Endothelial cell of umbilical vein (primary cell): ENCODE data around the gene KLF17. TPM values are rescaled to one million over a fixed set of nuclear protein-coding genes. Genes with fewer than 3 reads are reported as not detected.

Source experiments
- BruUV-seq: library from RNA; stranded (reverse); fragments of 400-500 nt; replicated peaks from 2 replicates; lab custom pipeline; 2021; lab: Mats Ljungman, UMichigan
- CTCF ChIA-PET: fragments of 300-600, 350-600 bp; sonication (Branson Sonifier 250); formaldehyde crosslinking; loops from one replicate; lab custom pipeline; 2021; ENCODE audit warnings: antibody characterized with exemption, inconsistent platforms; lab: Charles Lee
- POLR2A ChIA-PET: fragments of 300-600, 350-600 bp; sonication (Branson Sonifier 250); formaldehyde crosslinking; loops from one replicate; lab custom pipeline; 2021; ENCODE audit warnings: antibody characterized with exemption, inconsistent platforms; lab: Charles Lee
- DNase-seq: peaks from one replicate; pipeline ENCODE4 v3.0.0-alpha.2; 2011; ENCODE audit warnings: low read depth, low spot score
- FAIRE-seq: peaks from 2 replicates; lab custom pipeline; 2011; peaks lifted over from hg19 to GRCh38; lab: Jason Lieb, UNC
- H2AFZ ChIP-seq: 2 replicates; pipeline ENCODE4 v1.6.0; 2012; ENCODE audit warnings: low read depth, low read length, control low read depth, inconsistent platforms
- H3K27ac ChIP-seq: 2 replicates; pipeline ENCODE4 v1.5.1; 2011; ENCODE audit warnings: low read depth, mild to moderate bottlenecking, control low read depth, low read length, moderate library complexity; ENCODE audit not compliant: insufficient read depth
- H3K27me3 ChIP-seq, 2 experiments: 2 replicates each; pipeline versions ENCODE4 v1.6.0 to v1.6.1; 2011; ENCODE audit warnings: low read length in 2 of 2, mixed read lengths in 1 of 2; ENCODE audit not compliant: control insufficient read depth in 2 of 2, insufficient read depth in 2 of 2
- H3K36me3 ChIP-seq, 2 experiments: 2 replicates in 1 of 2; 3 replicates in 1 of 2; pipeline ENCODE4 v1.5.1; 2011; ENCODE audit warnings: low read length in 2 of 2, mild to moderate bottlenecking in 1 of 2, moderate library complexity in 1 of 2; ENCODE audit not compliant: control insufficient read depth in 2 of 2, insufficient read depth in 2 of 2; ENCODE audit errors: extremely low read depth in 1 of 2
- H3K4me1 ChIP-seq: 3 replicates; pipeline ENCODE4 v1.5.1; 2011; ENCODE audit warnings: mild to moderate bottlenecking, low read length; ENCODE audit not compliant: control insufficient read depth, insufficient read depth; ENCODE audit errors: extremely low read depth
- H3K4me2 ChIP-seq: 2 replicates; pipeline ENCODE4 v1.6.1; 2011; ENCODE audit warnings: low read length, control low read depth, mixed read lengths; ENCODE audit not compliant: insufficient read depth
- H3K4me3 ChIP-seq, 3 experiments: fragments of 200-600 bp in 1 of 3; sonication (generic), shearing (Covaris generic) in 1 of 3; replicated peaks in 1 of 3; 2 replicates each; pipeline ENCODE4 v1.5.1; 2011 to 2016; ENCODE audit warnings: control low read depth in 3 of 3, low read length in 3 of 3, mild to moderate bottlenecking in 2 of 3, inconsistent platforms in 1 of 3, low read depth in 1 of 3, moderate library complexity in 1 of 3; ENCODE audit not compliant: insufficient read depth in 1 of 3
- H3K79me2 ChIP-seq: 2 replicates; pipeline ENCODE4 v1.6.0; 2012; ENCODE audit warnings: low read length, inconsistent platforms; ENCODE audit not compliant: control insufficient read depth, insufficient read depth
- H3K9ac ChIP-seq: replicated peaks from 2 replicates; pipeline ENCODE3; 2011; ENCODE audit warnings: low read length, control low read depth; ENCODE audit not compliant: insufficient read depth; ENCODE audit errors: extremely low read depth
- H3K9me1 ChIP-seq: replicated peaks from 3 replicates; pipeline ENCODE4 v1.6.0; 2011; ENCODE audit warnings: mild to moderate bottlenecking, low read length; ENCODE audit not compliant: control insufficient read depth, insufficient read depth; ENCODE audit errors: extremely low read depth
- H3K9me3 ChIP-seq: replicated peaks from 2 replicates; pipeline ENCODE4 v1.5.1; 2012; ENCODE audit warnings: low read length, inconsistent platforms; ENCODE audit not compliant: control insufficient read depth, insufficient read depth
- H4K20me1 ChIP-seq: replicated peaks from 2 replicates; pipeline ENCODE3; 2011; ENCODE audit warnings: mild to moderate bottlenecking, low read length; ENCODE audit not compliant: control insufficient read depth, insufficient read depth; ENCODE audit errors: extremely low read depth
- EZH2 ChIP-seq: IDR thresholded peaks from 2 replicates; pipeline ENCODE4 v1.6.1; 2012; ENCODE audit warnings: borderline replicate concordance, low read depth, mild to moderate bottlenecking, moderate library complexity, low read length, inconsistent platforms; ENCODE audit not compliant: severe bottlenecking
- FOS ChIP-seq: IDR thresholded peaks from 2 replicates; pipeline ENCODE4 v1.6.1; 2011; ENCODE audit warnings: mild to moderate bottlenecking, low read length, moderate library complexity, borderline replicate concordance; ENCODE audit not compliant: insufficient read depth
- GATA2 ChIP-seq: IDR thresholded peaks from 2 replicates; pipeline ENCODE4 v1.7.0; 2011; ENCODE audit warnings: low read depth, mild to moderate bottlenecking, moderate library complexity, mixed read lengths, low read length; ENCODE audit not compliant: insufficient read length, insufficient read depth
- JUN ChIP-seq: IDR thresholded peaks from 2 replicates; pipeline ENCODE4 v1.6.1; 2011; ENCODE audit warnings: borderline replicate concordance, low read depth; ENCODE audit not compliant: insufficient read length, insufficient read depth
- MAX ChIP-seq: IDR thresholded peaks from 2 replicates; pipeline ENCODE4 v1.6.1; 2011; ENCODE audit not compliant: insufficient read depth, insufficient read length
- MYC ChIP-seq: IDR thresholded peaks from one replicate; pipeline ENCODE4 v1.6.1; 2011; ENCODE audit warnings: mild to moderate bottlenecking, low read depth, low read length
- POLR2A ChIP-seq: IDR thresholded peaks from 2 replicates; pipeline ENCODE4 v1.6.1; 2012; ENCODE audit warnings: low read depth, mild to moderate bottlenecking, control low read depth, low read length
- POLR2AphosphoS5 ChIP-seq: IDR thresholded peaks from 2 replicates; pipeline ENCODE4 v1.6.1; 2012; ENCODE audit warnings: low read depth, mild to moderate bottlenecking, control low read depth, low read length, moderate library complexity; ENCODE audit not compliant: insufficient read depth
- dilution Hi-C: fragments of 300-500 bp; cut with MboI; formaldehyde crosslinking; loops from one replicate; pipeline ENCODE4 v1.15.0; 2019; ENCODE audit warnings: low sequenced_read_pairs; ENCODE audit not compliant: extremely low pct_ligation_motif_present
- intact Hi-C: fragments of 100-400 bp; cut with micrococcal nuclease; formaldehyde crosslinking; loops from one replicate; pipeline ENCODE4 v1.10.0; 2022
- polyA plus RNA-seq, 4 experiments: library from polyadenylated mRNA; depleted of rRNA in 3 of 4; stranded (reverse) in 3 of 4; unstranded in 1 of 4; fragments of >200 nt; gene quantifications; 2 replicates each; pipeline versions ENCODE4 v1.2.1 to v1.2.3, GENCODE V29; 2011 to 2012; ENCODE audit warnings: missing spikeins in 1 of 4
- total RNA-seq: library from RNA; stranded (reverse); gene quantifications from 2 replicates; pipeline ENCODE4 v1.2.3, GENCODE V29; 2021
- TF ChIP-seq, protein P1 (sequence below), 2 donors: IDR thresholded peaks; 1 replicate in 1 of 2; 2 replicates in 1 of 2; pipeline ENCODE4 v1.5.1; 2011; ENCODE audit warnings: low read length in 2 of 2, mild to moderate bottlenecking in 2 of 2, moderate library complexity in 2 of 2, control low read depth in 1 of 2, inconsistent platforms in 1 of 2, low read depth in 1 of 2; ENCODE audit not compliant: insufficient read depth in 1 of 2; ENCODE audit errors: extremely low read depth in 1 of 2

Gene KLF17
- total and polyA plus RNA-seq, 2 donors (not counting 3 experiments of a cell fraction or from before 2014, with no cell fraction given), result not detected

GRCh38 chr1:44151808-44152207 is 33.2 kb downstream of the KLF17 start:
- no peak for DNase-seq
- dilution Hi-C loops, result no loop called here
- intact Hi-C loops, result no loop called here
- H3K4me3 ChIP-seq, result no peak overlapping the region
- no peaks in the 10 kb centered on the region for H3K9me1 ChIP-seq
- no peaks in the 10 kb centered on the region for H3K4me1 ChIP-seq
- BruUV-seq, result no TSS peak
- no peaks in the 10 kb centered on the region for H3K36me3 ChIP-seq
- CTCF ChIA-PET, result interaction anchor here (0.7 to 1.2 kb wide), 2 partner anchors 24 to 43 kb away, joined by 3 read pairs; no protein-coding TSS in a partner anchor
- no peak overlapping the region for H2AFZ ChIP-seq
- H4K20me1 ChIP-seq, result no peaks in the 10 kb centered on the region
- H3K4me2 ChIP-seq, result no peak overlapping the region
- POLR2A ChIA-PET, result no interaction called here
- H3K27me3 ChIP-seq, result peaks cover 0 to 4% of the 10 kb centered on the region in 2 experiments
- no peak overlapping the region for H3K9ac ChIP-seq
- no peaks in the 10 kb centered on the region for H3K9me3 ChIP-seq
- no peak for FAIRE-seq
- H3K79me2 ChIP-seq, result no peaks in the 10 kb centered on the region
- H3K27ac ChIP-seq, result no peak overlapping the region
- TF ChIP-seq, protein P1, sequence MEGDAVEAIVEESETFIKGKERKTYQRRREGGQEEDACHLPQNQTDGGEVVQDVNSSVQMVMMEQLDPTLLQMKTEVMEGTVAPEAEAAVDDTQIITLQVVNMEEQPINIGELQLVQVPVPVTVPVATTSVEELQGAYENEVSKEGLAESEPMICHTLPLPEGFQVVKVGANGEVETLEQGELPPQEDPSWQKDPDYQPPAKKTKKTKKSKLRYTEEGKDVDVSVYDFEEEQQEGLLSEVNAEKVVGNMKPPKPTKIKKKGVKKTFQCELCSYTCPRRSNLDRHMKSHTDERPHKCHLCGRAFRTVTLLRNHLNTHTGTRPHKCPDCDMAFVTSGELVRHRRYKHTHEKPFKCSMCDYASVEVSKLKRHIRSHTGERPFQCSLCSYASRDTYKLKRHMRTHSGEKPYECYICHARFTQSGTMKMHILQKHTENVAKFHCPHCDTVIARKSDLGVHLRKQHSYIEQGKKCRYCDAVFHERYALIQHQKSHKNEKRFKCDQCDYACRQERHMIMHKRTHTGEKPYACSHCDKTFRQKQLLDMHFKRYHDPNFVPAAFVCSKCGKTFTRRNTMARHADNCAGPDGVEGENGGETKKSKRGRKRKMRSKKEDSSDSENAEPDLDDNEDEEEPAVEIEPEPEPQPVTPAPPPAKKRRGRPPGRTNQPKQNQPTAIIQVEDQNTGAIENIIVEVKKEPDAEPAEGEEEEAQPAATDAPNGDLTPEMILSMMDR (IDR thresholded peaks at IDR 0.05; ENCODE audit: extremely low read depth in 1 of 2, insufficient read depth in 1 of 2, low read depth in 1 of 2, low read length in 2 of 2), result no peak
- no peak for TF ChIP-seq JUN
- TF ChIP-seq FOS, result no peak
- no peak for TF ChIP-seq GATA2
- TF ChIP-seq MAX, result no peak
- no peak for TF ChIP-seq POLR2A
- no peak for TF ChIP-seq POLR2AphosphoS5
- no peak for TF ChIP-seq EZH2
- TF ChIP-seq MYC, result no peak
